BJ (cell line): ENCODE results near the gene MAN1C1. TPM values are rescaled to one million over a fixed set of nuclear protein-coding genes. Genes with fewer than 3 reads are reported as not detected.

Source experiments
- CTCF ChIA-PET: fragments of 350-600 bp; formaldehyde crosslinking; extraction: SDS; loops from one replicate; lab custom pipeline; 2021; ENCODE audit warnings: antibody characterized with exemption, inconsistent platforms; lab: Yijun Ruan, JAX
- POLR2A ChIA-PET: fragments of 300-600 bp; sonication (Branson Sonifier 250); formaldehyde crosslinking; extraction: SDS; loops from one replicate; lab custom pipeline; 2021; ENCODE audit warnings: antibody characterized with exemption; lab: Charles Lee
- DNase-seq: peaks from one replicate; pipeline ENCODE4 v3.0.0-alpha.2; 2011; ENCODE audit warnings: low read depth
- H3K27me3 ChIP-seq: 2 replicates; pipeline ENCODE4 v1.6.0; 2011; ENCODE audit warnings: low read length; ENCODE audit not compliant: control insufficient read depth, insufficient read depth
- H3K36me3 ChIP-seq: 2 replicates; pipeline ENCODE4 v1.5.1; 2011; ENCODE audit warnings: low read length; ENCODE audit not compliant: control insufficient read depth, insufficient read depth
- H3K4me3 ChIP-seq: 2 replicates; pipeline ENCODE4 v1.5.1; 2011; ENCODE audit warnings: low read depth, mild to moderate bottlenecking, control low read depth, low read length
- polyA plus RNA-seq: library from polyadenylated mRNA; depleted of rRNA; stranded (reverse); fragments of >200 nt; gene quantifications from 2 replicates; pipeline ENCODE4 v1.2.3, GENCODE V29; 2011
- TF ChIP-seq, protein P1 (sequence below): IDR thresholded peaks from 2 replicates; pipeline ENCODE4 v1.5.1; 2011; ENCODE audit warnings: low read depth, mild to moderate bottlenecking, control low read depth, inconsistent platforms, low read length, moderate library complexity; ENCODE audit not compliant: insufficient read depth

The MAN1C1 gene
- polyA plus RNA-seq, 1 experiment: 1.1 TPM

DNA sequence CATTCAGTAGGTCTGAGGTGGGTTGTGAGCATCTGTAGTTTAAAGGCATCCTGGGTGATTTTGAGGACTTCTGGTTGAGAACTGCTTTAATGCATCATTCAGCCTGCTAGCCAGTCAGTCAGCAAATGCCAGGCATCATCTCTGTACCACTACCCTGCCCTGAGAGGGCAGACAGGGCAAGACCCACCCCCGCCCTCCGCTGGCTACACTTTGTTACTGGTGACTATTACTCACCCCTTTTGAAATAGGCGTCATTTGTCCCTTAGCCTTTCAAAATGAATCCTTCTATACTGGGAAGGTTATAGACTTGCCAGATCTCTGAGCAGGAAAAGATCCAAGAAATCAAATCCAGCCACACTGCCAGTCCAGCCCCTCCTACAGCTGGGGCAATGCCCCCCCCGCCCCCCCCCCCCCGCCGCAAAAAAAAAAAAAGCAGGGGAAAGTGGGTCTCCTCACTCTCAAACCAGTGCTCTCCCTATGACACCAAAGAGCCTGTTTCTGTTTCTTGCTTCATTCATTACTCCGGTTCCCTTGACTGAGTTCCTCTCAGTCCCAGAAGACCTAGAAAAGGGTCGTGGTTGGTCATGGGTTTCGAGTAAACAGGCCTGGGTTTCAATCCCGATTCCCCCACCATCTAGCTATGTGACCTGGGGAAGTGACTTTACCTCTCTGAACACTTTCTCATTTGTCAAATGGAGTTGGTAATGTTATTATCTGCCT is 187.8 kb downstream of the MAN1C1 start:
- ChIA-PET POLR2A (interaction anchor here (0.6 kb wide), 1 partner anchor 1702 kb away, joined by 8 read pairs; no protein-coding TSS in a partner anchor), CTCF (interaction anchor here (0.7 to 1.3 kb wide), 2 partner anchors 193 to 196 kb away, joined by 3 to 6 read pairs; partner anchors contain the start of gene PAFAH2)
- no peak for DNase-seq
- Histone ChIP-seq H3K36me3 (peaks cover 8% of the 10 kb centered on the region), H3K4me3 (no peak overlapping the region), H3K27me3 (no peaks in the 10 kb centered on the region)
- TF ChIP-seq, protein P1, sequence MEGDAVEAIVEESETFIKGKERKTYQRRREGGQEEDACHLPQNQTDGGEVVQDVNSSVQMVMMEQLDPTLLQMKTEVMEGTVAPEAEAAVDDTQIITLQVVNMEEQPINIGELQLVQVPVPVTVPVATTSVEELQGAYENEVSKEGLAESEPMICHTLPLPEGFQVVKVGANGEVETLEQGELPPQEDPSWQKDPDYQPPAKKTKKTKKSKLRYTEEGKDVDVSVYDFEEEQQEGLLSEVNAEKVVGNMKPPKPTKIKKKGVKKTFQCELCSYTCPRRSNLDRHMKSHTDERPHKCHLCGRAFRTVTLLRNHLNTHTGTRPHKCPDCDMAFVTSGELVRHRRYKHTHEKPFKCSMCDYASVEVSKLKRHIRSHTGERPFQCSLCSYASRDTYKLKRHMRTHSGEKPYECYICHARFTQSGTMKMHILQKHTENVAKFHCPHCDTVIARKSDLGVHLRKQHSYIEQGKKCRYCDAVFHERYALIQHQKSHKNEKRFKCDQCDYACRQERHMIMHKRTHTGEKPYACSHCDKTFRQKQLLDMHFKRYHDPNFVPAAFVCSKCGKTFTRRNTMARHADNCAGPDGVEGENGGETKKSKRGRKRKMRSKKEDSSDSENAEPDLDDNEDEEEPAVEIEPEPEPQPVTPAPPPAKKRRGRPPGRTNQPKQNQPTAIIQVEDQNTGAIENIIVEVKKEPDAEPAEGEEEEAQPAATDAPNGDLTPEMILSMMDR: no peak

DNA sequence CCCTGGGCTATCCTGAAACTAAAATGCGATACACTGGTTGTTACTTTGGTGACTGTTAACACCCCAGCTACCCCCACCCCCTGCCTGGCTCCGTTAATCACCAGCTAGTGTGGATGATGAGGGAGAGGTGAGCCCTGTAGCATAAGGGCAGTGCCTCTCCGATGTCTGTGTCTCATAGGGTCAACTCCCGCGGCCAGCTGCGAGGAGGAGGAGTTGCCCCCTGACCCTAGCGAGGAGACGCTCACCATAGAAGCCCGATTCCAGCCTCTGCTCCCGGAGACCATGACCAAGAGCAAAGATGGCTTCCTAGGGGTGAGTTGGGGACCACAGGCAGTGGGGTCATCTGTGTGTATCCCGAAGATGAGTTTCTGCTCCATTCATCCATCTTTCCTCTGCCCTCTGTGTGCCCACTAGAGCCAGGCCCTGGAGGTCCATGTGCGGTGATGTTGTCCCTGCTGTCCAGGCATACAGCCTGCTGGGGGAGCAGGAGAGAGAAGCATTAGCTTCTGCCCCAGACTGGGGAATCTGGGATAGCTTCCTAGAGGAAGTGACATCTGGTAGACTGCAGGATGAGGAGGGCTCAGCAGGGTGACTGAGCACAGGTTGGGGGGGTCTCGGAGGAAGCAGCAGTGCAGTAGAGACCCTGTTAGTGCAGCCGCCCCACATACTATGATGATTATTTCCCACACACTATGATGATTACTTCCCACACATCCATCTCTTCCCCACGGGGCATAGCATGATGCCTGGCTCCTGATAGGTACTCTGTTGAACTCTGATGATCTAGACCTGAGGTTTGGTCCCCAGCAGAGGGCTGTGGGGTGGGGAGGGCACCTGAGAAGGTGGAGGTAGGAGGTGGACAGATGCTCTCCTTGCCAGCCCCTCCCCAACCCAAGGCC is 188.6 kb downstream of the MAN1C1 start:
- Histone ChIP-seq H3K36me3 (peaks cover 12% of the 10 kb centered on the region), H3K4me3 (no peak overlapping the region), H3K27me3 (no peaks in the 10 kb centered on the region)
- CTCF ChIA-PET: interaction anchor here (0.7 to 1.3 kb wide), 2 partner anchors 192 to 197 kb away, joined by 3 to 6 read pairs; partner anchors contain the start of gene PAFAH2
- DNase-seq: no peak
- TF ChIP-seq, protein P1: no peak
- POLR2A ChIA-PET: no interaction called here

DNA sequence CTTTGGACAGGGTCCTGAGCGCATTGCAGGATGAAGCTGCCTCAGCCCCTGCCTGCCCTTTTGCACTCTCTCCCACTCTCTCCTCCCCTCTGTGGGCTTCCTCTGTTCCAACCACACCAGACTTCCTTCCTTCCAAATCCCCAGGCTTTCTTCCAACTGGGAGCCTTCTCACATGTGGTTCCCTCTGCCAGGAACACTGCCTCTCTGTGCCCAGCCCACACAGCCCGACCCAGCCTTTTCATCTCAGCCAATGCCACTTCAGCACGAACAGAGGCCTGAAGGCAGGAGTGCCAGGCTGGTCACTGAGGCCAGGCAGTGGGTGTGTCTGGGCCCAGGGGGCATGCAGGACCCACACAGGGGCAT is 189.3 kb downstream of the MAN1C1 start:
- POLR2A ChIA-PET: no interaction called here
- no peak overlapping the region for H3K4me3 ChIP-seq
- peaks cover 16% of the 10 kb centered on the region for H3K36me3 ChIP-seq
- DNase-seq: no peak
- CTCF ChIA-PET: no interaction called here
- no peaks in the 10 kb centered on the region for H3K27me3 ChIP-seq
- TF ChIP-seq, protein P1: no peak

DNA sequence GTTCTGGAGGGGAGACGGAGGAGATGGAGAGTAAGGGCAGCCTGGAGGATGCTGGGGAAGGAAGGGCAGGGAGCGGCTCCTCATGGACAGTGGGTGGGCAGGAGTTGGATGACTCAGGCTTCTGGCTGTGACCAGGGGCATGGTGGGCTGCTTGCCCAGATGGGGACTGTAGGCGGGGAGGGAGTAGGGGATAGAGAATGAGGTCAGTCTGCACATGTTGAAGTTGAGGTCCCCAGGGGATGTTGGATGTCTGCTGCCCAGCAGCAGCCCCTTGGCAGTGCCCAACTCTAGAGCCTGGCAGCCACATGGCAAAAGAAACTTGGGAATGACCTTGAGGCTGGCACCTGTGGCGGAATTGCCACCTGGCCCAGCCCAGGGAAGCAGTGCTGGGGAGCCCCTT is 189.8 kb downstream of the MAN1C1 start:
- no peak for DNase-seq
- CTCF ChIA-PET: interaction anchor here (1.4 kb wide), 1 partner anchor 10 kb away, joined by 3 read pairs; no protein-coding TSS in a partner anchor
- POLR2A ChIA-PET: no interaction called here

More for the DNA sequence above, 189.8 kb downstream of the MAN1C1 start:
- no peak overlapping the region for H3K4me3 ChIP-seq
- no peaks in the 10 kb centered on the region for H3K27me3 ChIP-seq
- peaks cover 18% of the 10 kb centered on the region for H3K36me3 ChIP-seq
- TF ChIP-seq, protein P1: no peak
